HCT116 (cell line): ENCODE measurements around the gene MEAK7. TPM values are rescaled to one million over a fixed set of nuclear protein-coding genes. Genes with fewer than 3 reads are reported as not detected.

Source experiments
- ATAC-seq: fragments of 200-7000 bp; cut with Tn5 transposase; 2 replicates; pipeline ENCODE4 v1.9.1; 2020; ENCODE audit warnings: mild to moderate bottlenecking, moderate library complexity
- BruUV-seq: library from RNA; stranded (reverse); fragments of 400-500 nt; replicated peaks from 2 replicates; lab custom pipeline; 2021; lab: Mats Ljungman, UMichigan
- CTCF ChIA-PET: fragments of 300-600 bp; sonication (Branson Sonifier 250); formaldehyde crosslinking; loops from one replicate; lab custom pipeline; 2021; ENCODE audit warnings: antibody characterized with exemption; lab: Charles Lee
- POLR2A ChIA-PET: fragments of 300-600, 350-600 bp; sonication (Branson Sonifier 250); formaldehyde crosslinking; loops from one replicate; lab custom pipeline; 2021; ENCODE audit warnings: antibody characterized with exemption; lab: Charles Lee
- RAD21 ChIA-PET, 2 experiments: fragments of 300-600 bp; sonication (Branson Sonifier 250); formaldehyde crosslinking; loops; one replicate each; lab custom pipeline; 2023; ENCODE audit warnings: low total read pairs in 2 of 2; ENCODE audit not compliant: uncharacterized antibody in 2 of 2, unreplicated experiment in 2 of 2, low non-redundant PET in 1 of 2; lab: Charles Lee
- DNase-seq: peaks from one replicate; pipeline ENCODE4 v3.0.0-alpha.2; 2010; ENCODE audit warnings: low read depth, low spot score
- H2AFZ ChIP-seq: fragments of 200-600 bp; shearing (Covaris generic), sonication (generic); 2 replicates; pipeline ENCODE4 v1.6.1; 2017; ENCODE audit warnings: low read depth, mixed run types, mixed read lengths, antibody characterized with exemption, low read length; ENCODE audit not compliant: poor library complexity, severe bottlenecking
- H3K27ac ChIP-seq: 2 replicates; pipeline ENCODE4 v1.5.1; 2012; ENCODE audit warnings: low read depth, low read length
- H3K27me3 ChIP-seq: fragments of 200-600 bp; sonication (generic); 2 replicates; pipeline ENCODE4 v1.6.1; 2016; ENCODE audit warnings: mixed run types, low read length, mixed read lengths; ENCODE audit not compliant: insufficient read depth
- H3K36me3 ChIP-seq, 2 experiments: fragments of 200-500 bp in 1 of 2; fragments of 200-600 bp in 1 of 2; sonication (Bioruptor generic) in 1 of 2; sonication (generic) in 1 of 2; 2 replicates each; pipeline versions ENCODE4 v1.5.1 to v1.6.1; 2014 to 2016; ENCODE audit warnings: low read length in 2 of 2, inconsistent platforms in 1 of 2, mixed read lengths in 1 of 2, mixed run types in 1 of 2; ENCODE audit not compliant: insufficient read depth in 2 of 2, control insufficient read depth in 1 of 2
- H3K4me1 ChIP-seq, 2 experiments: fragments of 200-600 bp in 1 of 2; sonication (generic) in 1 of 2; 2 replicates each; pipeline versions ENCODE4 v1.5.1 to v1.6.1; 2012 to 2017; ENCODE audit warnings: low read length in 2 of 2, inconsistent platforms in 1 of 2, mild to moderate bottlenecking in 1 of 2, mixed read lengths in 1 of 2, mixed run types in 1 of 2, moderate library complexity in 1 of 2; ENCODE audit not compliant: insufficient read depth in 2 of 2, control insufficient read depth in 1 of 2
- H3K4me2 ChIP-seq: fragments of 200-600 bp; sonication (generic); 2 replicates; pipeline ENCODE4 v1.6.1; 2017; ENCODE audit warnings: mixed run types, low read length, mixed read lengths
- H3K4me3 ChIP-seq, 2 experiments: fragments of 200-600 bp in 1 of 2; sonication (generic) in 1 of 2; replicated peaks in 1 of 2; 2 replicates each; pipeline ENCODE4 v1.5.1; 2011 to 2016; ENCODE audit warnings: low read length in 2 of 2, control low read depth in 1 of 2, low read depth in 1 of 2, mild to moderate bottlenecking in 1 of 2, mixed read lengths in 1 of 2, mixed run types in 1 of 2
- H3K79me2 ChIP-seq: fragments of 200-600 bp; sonication (generic); 2 replicates; pipeline ENCODE4 v1.6.1; 2017; ENCODE audit warnings: mild to moderate bottlenecking, mixed run types, low read length, moderate library complexity, mixed read lengths; ENCODE audit not compliant: insufficient read depth
- H3K9ac ChIP-seq: fragments of 200-600 bp; sonication (generic); 2 replicates; pipeline ENCODE4 v1.6.1; 2016; ENCODE audit warnings: low read length, mixed read lengths
- H3K9me2 ChIP-seq: fragments of 200-600 bp; sonication (generic), shearing (Covaris generic); 2 replicates; pipeline ENCODE4 v1.6.1; 2017; ENCODE audit warnings: mixed run types, mild to moderate bottlenecking, moderate library complexity; ENCODE audit not compliant: insufficient read depth
- H3K9me3 ChIP-seq, 2 experiments: fragments of 200-500 bp in 1 of 2; fragments of 200-600 bp in 1 of 2; sonication (Bioruptor generic) in 1 of 2; sonication (generic) in 1 of 2; 2 replicates each; pipeline ENCODE4 v1.6.1; 2014 to 2017; ENCODE audit warnings: low read length in 2 of 2, mixed read lengths in 2 of 2, inconsistent platforms in 1 of 2, low read depth in 1 of 2, mild to moderate bottlenecking in 1 of 2, mixed run types in 1 of 2, moderate library complexity in 1 of 2; ENCODE audit not compliant: control insufficient read depth in 1 of 2, insufficient read depth in 1 of 2
- H4K20me1 ChIP-seq: fragments of 200-600 bp; sonication (generic), shearing (Covaris generic); 2 replicates; pipeline ENCODE4 v1.6.1; 2017; ENCODE audit warnings: mixed run types, mild to moderate bottlenecking, moderate library complexity; ENCODE audit not compliant: insufficient read depth
- ATF3 ChIP-seq: IDR thresholded peaks from 2 replicates; pipeline ENCODE4 v1.6.1; 2012
- CBX3 ChIP-seq: IDR thresholded peaks from 2 replicates; pipeline ENCODE4 v1.6.1; 2012; ENCODE audit warnings: low read depth
- CEBPB ChIP-seq: IDR thresholded peaks from 2 replicates; pipeline ENCODE4 v1.6.1; 2012; ENCODE audit warnings: low read depth
- ELF1 ChIP-seq: IDR thresholded peaks from 2 replicates; pipeline ENCODE4 v1.6.1; 2012; ENCODE audit warnings: low read depth, borderline replicate concordance
- EZH2 ChIP-seq: fragments of 200-600 bp; sonication (generic); IDR thresholded peaks from 2 replicates; pipeline ENCODE4 v1.6.1; 2017; ENCODE audit warnings: antibody characterized with exemption, mixed run types
- EZH2phosphoT487 ChIP-seq: fragments of 200-600 bp; IDR thresholded peaks from 2 replicates; pipeline ENCODE4 v1.6.1; 2018; ENCODE audit warnings: antibody characterized with exemption, borderline replicate concordance
- FOSL1 ChIP-seq: IDR thresholded peaks from 2 replicates; pipeline ENCODE4 v1.6.1; 2012; ENCODE audit warnings: low read depth
- JUND ChIP-seq: IDR thresholded peaks from 2 replicates; pipeline ENCODE4 v1.6.1; 2012
- POLR2A ChIP-seq: IDR thresholded peaks from 2 replicates; pipeline ENCODE4 v1.7.0; 2011; ENCODE audit warnings: borderline replicate concordance; ENCODE audit not compliant: insufficient read depth, insufficient read length; ENCODE audit errors: extremely low read depth
- POLR2AphosphoS5 ChIP-seq: IDR thresholded peaks from 2 replicates; pipeline ENCODE4 v1.6.1; 2011; ENCODE audit warnings: mild to moderate bottlenecking, low read depth, low read length, moderate library complexity
- RAD21 ChIP-seq: IDR thresholded peaks from 2 replicates; pipeline ENCODE4 v1.6.1; 2012; ENCODE audit warnings: low read depth, mild to moderate bottlenecking
- SIN3A ChIP-seq: IDR thresholded peaks from 2 replicates; pipeline ENCODE4 v1.6.1; 2012; ENCODE audit warnings: low read depth
- SP1 ChIP-seq: IDR thresholded peaks from 2 replicates; pipeline ENCODE4 v1.6.1; 2012; ENCODE audit warnings: low read depth
- SRF ChIP-seq: IDR thresholded peaks from 2 replicates; pipeline ENCODE4 v1.6.1; 2012; ENCODE audit warnings: low read depth
- TCF7L2 ChIP-seq: IDR thresholded peaks from 2 replicates; pipeline ENCODE4 v1.7.0; 2011; ENCODE audit warnings: borderline replicate concordance, inconsistent platforms; ENCODE audit not compliant: insufficient read depth, insufficient read length; ENCODE audit errors: extremely low read depth
- YY1 ChIP-seq: IDR thresholded peaks from 2 replicates; pipeline ENCODE4 v1.6.1; 2011; ENCODE audit warnings: low read length, low read depth, moderate library complexity, mild to moderate bottlenecking; ENCODE audit not compliant: insufficient replicate concordance; ENCODE audit errors: extremely low read depth
- ZFX ChIP-seq: fragments of 450-650 bp; IDR thresholded peaks from 2 replicates; pipeline ENCODE4 v1.6.1; 2017
- ZNF274 ChIP-seq: fragments of 200-500 bp; sonication (Bioruptor generic); IDR thresholded peaks from 2 replicates; pipeline ENCODE4 v1.6.1; 2014; ENCODE audit warnings: mild to moderate bottlenecking, low read depth, low read length, inconsistent platforms
- intact Hi-C: fragments of 100-400 bp; cut with micrococcal nuclease; formaldehyde crosslinking; loops from 2 replicates; pipeline ENCODE4 v1.10.0; 2022
- total RNA-seq: library from RNA; stranded (reverse); gene quantifications from one replicate; pipeline ENCODE4 v1.2.1, GENCODE V29; 2021; ENCODE audit not compliant: unreplicated experiment
- TF ChIP-seq, protein P1 (sequence below): IDR thresholded peaks from 2 replicates; pipeline ENCODE4 v1.6.1; 2012

Gene MEAK7
- total RNA-seq, 1 experiment from 2014 or later: 32.2 TPM

DNA sequence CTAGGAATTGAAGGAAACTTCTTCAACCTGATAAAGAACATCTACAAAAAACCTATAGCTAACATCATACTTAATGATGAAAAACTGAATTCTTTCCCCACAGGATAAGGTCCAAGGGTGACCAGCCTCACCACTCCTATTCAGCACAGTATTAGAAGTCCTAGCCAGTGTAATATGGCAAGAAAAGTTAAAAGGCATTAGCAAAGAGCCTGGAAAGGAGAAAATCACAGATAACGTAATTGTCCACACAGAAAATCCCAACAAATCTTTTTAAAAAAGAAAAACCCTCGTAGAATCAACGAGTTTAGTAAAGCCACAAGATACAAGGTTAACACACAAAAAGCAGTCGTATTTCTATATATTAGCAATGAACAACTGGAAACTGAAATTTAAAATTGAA lies 37.8 kb downstream of the MEAK7 start:
- Histone ChIP-seq H3K4me3 (no peak overlapping the region), H3K27ac (no peak overlapping the region), H4K20me1 (no peaks in the 10 kb centered on the region), H3K4me1 (no peaks in the 10 kb centered on the region), H3K9ac (no peak overlapping the region), H3K27me3 (no peaks in the 10 kb centered on the region), H3K4me2 (no peak overlapping the region), H2AFZ (no peak overlapping the region), H3K9me3 (peaks cover 0 to 8% of the 10 kb centered on the region in 2 experiments; a peak in 2 of 4 replicates), H3K79me2 (no peaks in the 10 kb centered on the region), H3K36me3 (peaks cover 3 to 27% of the 10 kb centered on the region in 2 experiments; a peak in 3 of 4 replicates), H3K9me2 (no peaks in the 10 kb centered on the region)
- POLR2A ChIA-PET: no interaction called here
- TF ChIP-seq FOSL1 (no peak), YY1 (no peak), POLR2AphosphoS5 (no peak), SRF (no peak), ZFX (no peak), CBX3 (no peak), ZNF274 (no peak), SIN3A (no peak), EZH2phosphoT487 (no peak), RAD21 (no peak), EZH2 (no peak), POLR2A (no peak), JUND (no peak), CEBPB (no peak), TCF7L2 (no peak), SP1 (no peak), ATF3 (no peak), ELF1 (no peak)
- TF ChIP-seq, protein P1, sequence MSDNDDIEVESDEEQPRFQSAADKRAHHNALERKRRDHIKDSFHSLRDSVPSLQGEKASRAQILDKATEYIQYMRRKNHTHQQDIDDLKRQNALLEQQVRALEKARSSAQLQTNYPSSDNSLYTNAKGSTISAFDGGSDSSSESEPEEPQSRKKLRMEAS: no peak
- no TSS peak for BruUV-seq
- no peak for DNase-seq
- CTCF ChIA-PET: no interaction called here
- intact Hi-C loops: no loop called here
- RAD21 ChIA-PET: no interaction called here
- ATAC-seq: no peak
